Activated CD8-positive, alpha-beta memory T cell treated with anti-CD3 and anti-CD28 coated beads, Interleukin-2, amount 50 U/mL, for 4 hours (primary cell): Measurements from ENCODE around the gene LIMS2.

Source experiments
- DNase-seq: peaks from one replicate; pipeline ENCODE4 v3.0.0-alpha.2; 2020

Gene LIMS2

DNA sequence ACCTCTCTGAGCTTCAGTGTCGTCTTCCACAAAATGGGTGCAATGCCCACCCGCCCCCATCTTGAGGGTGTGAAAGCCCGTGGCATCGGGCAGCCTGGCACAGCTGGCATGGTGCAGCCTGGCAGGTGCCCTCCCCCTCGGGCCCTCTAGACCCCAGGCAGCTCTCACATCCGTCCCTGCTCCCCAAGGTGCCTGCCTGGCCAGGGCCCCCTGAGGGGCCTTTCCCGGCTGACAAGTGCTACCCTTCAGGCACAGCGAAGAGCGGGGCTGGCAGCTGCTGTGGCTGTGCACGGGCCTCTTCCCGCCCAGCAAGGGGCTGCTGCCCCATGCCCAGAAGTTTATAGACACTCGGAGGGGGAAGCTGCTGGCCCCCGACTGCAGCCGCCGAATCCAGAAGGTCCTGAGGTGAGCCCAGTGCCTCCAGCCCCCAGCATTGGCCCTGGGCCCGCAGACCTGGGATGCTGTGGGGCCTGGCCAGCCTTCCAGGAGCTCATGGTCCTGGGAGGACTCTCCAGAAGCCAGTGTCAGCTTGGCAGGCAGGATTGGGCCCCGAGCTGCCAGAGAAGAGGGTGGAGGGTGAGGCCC, 43.2 kb downstream of the LIMS2 start:
- no peak for DNase-seq

GRCh38 chr2:127631541-127631996, 43.8 kb downstream of the LIMS2 start:
- DNase-seq: no peak

DNA sequence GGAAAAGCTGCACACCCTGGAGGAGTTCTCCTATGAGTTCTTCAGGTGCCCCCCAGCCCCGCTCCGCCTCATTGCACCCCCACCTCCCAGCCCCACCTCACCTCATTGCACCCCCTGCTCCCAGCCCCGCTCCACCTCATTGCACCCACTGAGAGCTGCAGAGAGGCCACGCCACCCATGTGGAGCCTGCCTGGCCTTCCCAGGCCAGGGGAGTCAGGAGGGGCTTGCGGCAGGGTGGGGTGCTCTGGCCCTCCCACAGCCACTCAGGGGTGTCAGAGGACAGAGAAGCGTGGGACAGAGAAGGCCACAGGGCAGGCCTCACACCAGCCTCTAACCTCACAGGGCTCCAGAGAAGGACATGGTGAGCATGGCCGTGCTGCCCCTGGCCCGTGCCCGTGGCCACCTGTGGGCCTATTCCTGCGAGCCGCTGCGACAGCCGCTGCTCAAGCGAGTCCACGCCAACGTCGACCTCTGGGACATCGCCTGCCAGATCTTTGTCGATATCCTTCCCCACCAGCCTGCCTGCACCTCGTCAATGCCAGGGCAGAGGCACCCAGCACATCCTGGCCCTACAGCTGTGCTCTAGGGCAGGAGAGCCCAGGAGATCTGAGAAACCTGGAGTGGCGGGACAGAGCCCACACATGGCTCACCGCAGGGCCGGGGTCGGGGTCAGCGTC, 44.3 kb downstream of the LIMS2 start:
- no peak for DNase-seq

- DNase-seq: no peak
Observed at GRCh38 chr2:127630096-127630863, 45.0 kb downstream of the LIMS2 start.

GRCh38 chr2:127629637-127630036, 45.7 kb downstream of the LIMS2 start:
- DNase-seq: no peak

- no peak for DNase-seq
Observed at GRCh38 chr2:127628767-127629614, 46.3 kb downstream of the LIMS2 start.

DNA sequence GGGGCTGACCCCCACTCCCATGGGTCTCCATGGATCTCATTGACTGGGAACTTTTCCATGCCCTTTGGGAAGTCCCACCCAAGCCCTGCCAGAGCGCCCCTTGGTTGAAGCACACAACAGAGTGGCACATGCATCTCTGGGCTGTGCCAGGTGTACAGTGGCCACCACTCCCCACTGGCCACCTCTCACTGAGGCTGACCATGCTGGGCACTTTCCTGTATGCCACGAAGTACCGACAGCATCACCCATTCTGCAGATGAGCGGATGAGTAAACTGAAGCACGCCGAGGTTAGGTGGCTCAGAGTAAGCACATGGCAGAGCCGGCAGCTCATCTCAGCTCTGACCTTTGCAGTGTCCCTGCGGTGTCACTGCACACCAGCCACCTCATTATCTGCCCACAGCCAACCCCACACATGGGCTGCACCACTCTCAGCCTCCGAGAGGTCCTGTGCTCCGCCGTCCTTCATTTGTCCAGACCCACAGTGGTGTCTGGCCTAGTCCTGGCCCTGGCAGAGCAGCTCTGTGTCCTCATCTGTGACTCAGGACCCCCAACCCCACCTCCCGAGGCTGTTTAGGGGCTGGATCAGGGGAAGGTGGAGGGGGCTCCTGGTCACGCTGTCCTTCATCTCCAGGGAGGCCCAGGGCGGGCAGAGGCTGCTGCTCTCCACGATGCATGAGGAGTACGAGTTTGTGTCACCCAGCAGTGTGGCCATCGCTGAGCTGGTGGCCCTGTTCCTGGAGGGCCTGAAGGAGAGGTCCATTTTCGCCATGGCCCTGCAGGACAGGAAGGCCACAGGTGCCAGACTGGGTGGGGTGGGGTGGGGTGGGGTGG, 47.4 kb downstream of the LIMS2 start:
- DNase-seq: no peak

- DNase-seq: no peak
Observed at GRCh38 chr2:127626917-127627739, 48.2 kb downstream of the LIMS2 start.

GRCh38 chr2:127626175-127626574, 49.2 kb downstream of the LIMS2 start:
- DNase-seq: no peak

- no peak for DNase-seq
Observed at GRCh38 chr2:127625572-127625951, 49.8 kb downstream of the LIMS2 start.

GRCh38 chr2:127624756-127625571, 50.4 kb downstream of the LIMS2 start:
- DNase-seq: no peak

GRCh38 chr2:127624320-127624755, 51.0 kb downstream of the LIMS2 start:
- peak; percentile 7 for DNase-seq

DNA sequence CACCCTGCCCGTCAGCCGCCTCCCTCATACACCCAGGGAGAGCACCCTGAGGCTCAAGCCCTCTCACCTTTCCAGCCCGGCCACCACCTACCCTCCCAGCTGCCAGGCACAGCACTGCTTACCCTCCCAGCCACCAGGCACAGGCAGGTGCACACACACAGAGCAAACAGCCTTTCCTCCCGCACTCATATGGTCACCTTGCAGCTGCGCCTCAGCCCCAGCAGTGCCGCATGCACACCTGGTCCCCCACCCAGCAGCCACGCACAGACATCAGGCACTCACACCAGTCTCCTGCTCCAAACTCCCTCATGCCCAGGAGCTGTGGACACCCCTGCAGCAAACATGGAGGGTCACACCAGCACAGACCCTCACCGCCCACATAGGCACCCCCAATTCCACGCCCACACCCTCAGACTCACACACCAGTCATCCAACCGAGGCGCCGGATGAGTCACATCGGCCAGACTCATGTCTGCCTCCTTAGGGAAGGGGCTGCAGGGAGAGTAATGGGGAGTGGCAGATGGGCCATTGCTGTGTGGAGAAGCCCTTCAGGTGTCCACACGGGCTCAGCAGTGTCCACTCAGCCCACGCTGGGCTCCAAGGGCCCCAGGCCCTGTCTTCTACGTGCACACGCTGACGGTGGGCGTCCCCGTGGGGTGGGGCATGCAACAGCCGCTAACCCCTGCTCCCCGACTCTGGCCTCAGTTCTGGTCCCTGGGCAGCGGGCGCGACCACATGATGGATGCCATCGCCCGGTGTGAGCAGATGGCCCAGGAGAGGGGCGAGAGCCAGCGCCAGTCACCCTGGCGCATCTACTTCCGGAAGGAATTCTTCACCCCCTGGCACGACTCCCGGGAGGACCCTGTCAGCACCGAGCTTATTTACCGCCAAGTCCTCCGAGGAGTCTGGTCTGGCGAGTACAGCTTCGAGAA, 51.7 kb downstream of the LIMS2 start:
- DNase-seq: peak; percentile 9

GRCh38 chr2:127622561-127623387, 52.6 kb downstream of the LIMS2 start:
- DNase-seq: peak; percentile 4

GRCh38 chr2:127621981-127622431, 53.3 kb downstream of the LIMS2 start:
- DNase-seq: peak; percentile 4

GRCh38 chr2:127620866-127621265, 54.5 kb downstream of the LIMS2 start:
- DNase-seq: no peak

- DNase-seq: peak; percentile 9
Observed at GRCh38 chr2:127619877-127620705, 55.2 kb downstream of the LIMS2 start.
